ENCODE measurements around the gene USP4. TPM values are rescaled to one million over a fixed set of nuclear protein-coding genes. Genes with fewer than 3 reads are reported as not detected.

Gene USP4
- total and polyA plus RNA-seq, 2 experiments from 2014 or later, result 16.9 to 20.3 TPM

- no peak for TF ChIP-seq ZNF462 (CRISPR knock-in tag; IDR thresholded peaks at IDR 0.05)
- TF ChIP-seq ZNF114 (CRISPR knock-in tag; IDR thresholded peaks at IDR 0.05), result no peak
Measured at GRCh38 chr3:49263159-49263889, 76.5 kb downstream of the USP4 start (continued).

DNA sequence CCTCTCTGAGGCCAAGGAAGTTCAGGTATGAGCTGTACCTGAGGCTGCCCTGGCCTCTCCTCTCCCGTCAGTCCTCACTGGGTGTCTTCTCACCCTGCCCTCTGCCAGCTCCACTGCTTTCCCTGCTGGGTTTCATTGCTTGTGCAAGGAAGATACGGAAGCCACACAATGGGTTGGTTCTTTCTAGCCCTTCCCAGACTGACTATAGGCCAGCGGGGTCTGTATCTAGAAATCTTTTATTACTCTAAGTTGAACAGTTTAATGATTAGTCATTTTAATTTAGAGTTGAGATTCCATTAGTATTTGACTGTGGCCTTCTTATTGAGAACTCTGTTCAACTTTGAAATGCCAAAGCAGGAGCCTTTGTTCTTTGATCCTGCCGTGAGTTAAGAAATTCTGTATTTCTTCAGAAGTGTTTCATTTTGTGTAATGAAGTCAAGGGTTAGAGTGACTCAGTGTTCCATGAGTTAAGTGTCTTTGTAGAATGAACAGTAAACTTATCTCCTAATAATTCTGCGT lies 79.0 kb downstream of the USP4 start:
- Histone ChIP-seq H3K9me2 (ENCODE audit: insufficient read depth) (no peaks in the 10 kb centered on the region), H3K79me2 (replicated peaks; ENCODE audit: insufficient read depth) (no peaks in the 10 kb centered on the region), H4K20me1 (replicated peaks; ENCODE audit: insufficient read depth) (no peaks in the 10 kb centered on the region), H3K4me1 (ENCODE audit: insufficient read depth) (no peaks in the 10 kb centered on the region), H3K4me3 (no peak overlapping the region), H3K27ac (ENCODE audit: low read depth) (no peak overlapping the region), H3K27me3 (ENCODE audit: insufficient read depth) (no peaks in the 10 kb centered on the region), H2AFZ (no peak overlapping the region), H3K4me2 (no peak overlapping the region), H3K36me3 (ENCODE audit: insufficient read depth) (no peaks in the 10 kb centered on the region), H3F3A (replicated peaks; ENCODE audit: low read depth) (no peaks in the 10 kb centered on the region)
- H3K36me3 Mint-ChIP-seq (ENCODE audit: low read depth), result no peaks in the 10 kb centered on the region
- no peak overlapping the region for H3K27ac Mint-ChIP-seq
- H3K27me3 Mint-ChIP-seq (ENCODE audit: insufficient read depth, low read depth, poor library complexity), result peaks cover 4% of the 10 kb centered on the region
- ATAC-seq (peak; percentile 27; the same call in 1 of the 3 replicates), DNase-seq (ENCODE audit: low spot score) (no peak)
- H3K4me1 Mint-ChIP-seq, result no peaks in the 10 kb centered on the region
- no peak overlapping the region for H3K4me3 Mint-ChIP-seq
- no peaks in the 10 kb centered on the region for H3K9me3 Mint-ChIP-seq
- TF ChIP-seq NANOG (IDR thresholded peaks at IDR 0.05; ENCODE audit: borderline replicate concordance), result no peak
- TF ChIP-seq STAT1 (IDR thresholded peaks at IDR 0.05; ENCODE audit: unreplicated experiment), result no peak
- TF ChIP-seq EZH2 (IDR thresholded peaks at IDR 0.05; ENCODE audit: low read depth, unreplicated experiment), result no peak
- no peak for TF ChIP-seq JUNB (IDR thresholded peaks at IDR 0.05; ENCODE audit: unreplicated experiment)
- no peak for TF ChIP-seq ZNF462 (CRISPR knock-in tag; IDR thresholded peaks at IDR 0.05)
- TF ChIP-seq, protein P1, sequence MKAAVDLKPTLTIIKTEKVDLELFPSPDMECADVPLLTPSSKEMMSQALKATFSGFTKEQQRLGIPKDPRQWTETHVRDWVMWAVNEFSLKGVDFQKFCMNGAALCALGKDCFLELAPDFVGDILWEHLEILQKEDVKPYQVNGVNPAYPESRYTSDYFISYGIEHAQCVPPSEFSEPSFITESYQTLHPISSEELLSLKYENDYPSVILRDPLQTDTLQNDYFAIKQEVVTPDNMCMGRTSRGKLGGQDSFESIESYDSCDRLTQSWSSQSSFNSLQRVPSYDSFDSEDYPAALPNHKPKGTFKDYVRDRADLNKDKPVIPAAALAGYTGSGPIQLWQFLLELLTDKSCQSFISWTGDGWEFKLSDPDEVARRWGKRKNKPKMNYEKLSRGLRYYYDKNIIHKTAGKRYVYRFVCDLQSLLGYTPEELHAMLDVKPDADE (IDR thresholded peaks at IDR 0.05), result no peak

All from GM23338 (cell line).